Limb (tissue), 2 donors: ENCODE results near the gene CST5.
"Not testable (repeated sequence)": the region's sequence is repeated elsewhere in the genome, so short reads cannot be mapped to it uniquely, and the experiment has no call there.

Experiments
- DNase-seq, 2 donors: peaks; one replicate each; pipeline ENCODE4 v3.0.0-alpha.2; 2016; ENCODE audit errors: extremely low spot score in 2 of 2

The CST5 gene

GRCh38 chr20:23879328-23879798 lies at the start of gene CST5:
TSS of gene CST5 (minus strand) at chr20:23879748. CDS start at chr20:23879676, 72 bp downstream.
- no peak for DNase-seq

GRCh38 chr20:23928788-23929187 lies 49.2 kb upstream of the CST5 start:
- no peak for DNase-seq

- DNase-seq, result no peak
Observed at GRCh38 chr20:23928353-23928752, 48.8 kb upstream of the CST5 start.

- DNase-seq, result no peak
Observed at GRCh38 chr20:23926944-23927872, 47.7 kb upstream of the CST5 start.

- no peak for DNase-seq
Observed at GRCh38 chr20:23926526-23926880, 47.0 kb upstream of the CST5 start.

- DNase-seq, result no peak
Observed at GRCh38 chr20:23925789-23926525, 46.4 kb upstream of the CST5 start.

GRCh38 chr20:23924751-23925150 lies 45.2 kb upstream of the CST5 start:
- no peak for DNase-seq

GRCh38 chr20:23923891-23924435 lies 44.4 kb upstream of the CST5 start:
- no peak for DNase-seq

- DNase-seq, result no peak
Observed at GRCh38 chr20:23923311-23923710, 43.8 kb upstream of the CST5 start.

- peak; percentile 12 to 46 for DNase-seq
Observed at GRCh38 chr20:23920408-23921325, 41.1 kb upstream of the CST5 start.

GRCh38 chr20:23918896-23919295 lies 39.3 kb upstream of the CST5 start:
- no peak for DNase-seq

GRCh38 chr20:23918101-23918862 lies 38.7 kb upstream of the CST5 start:
- no peak for DNase-seq

- DNase-seq, result peak in 1 of 2 donors; percentile 11
Observed at GRCh38 chr20:23917024-23917725, 37.6 kb upstream of the CST5 start.

GRCh38 chr20:23915844-23916243 lies 36.3 kb upstream of the CST5 start:
- DNase-seq, result no peak

GRCh38 chr20:23914469-23914868 lies 34.9 kb upstream of the CST5 start:
- not testable (repeated sequence) for DNase-seq

GRCh38 chr20:23910210-23910609 lies 30.7 kb upstream of the CST5 start:
- no peak for DNase-seq

GRCh38 chr20:23909390-23909789 lies 29.8 kb upstream of the CST5 start:
- no peak for DNase-seq

- DNase-seq, result no peak
Observed at GRCh38 chr20:23907579-23907978, 28.0 kb upstream of the CST5 start.

GRCh38 chr20:23902396-23902795 lies 22.8 kb upstream of the CST5 start:
- not testable (repeated sequence) for DNase-seq

- not testable (repeated sequence) for DNase-seq
Observed at GRCh38 chr20:23890867-23891266, 11.3 kb upstream of the CST5 start.
